Hindlimb muscle (tissue), 1 donor: ENCODE data around the gene MOB3A. TPM values are rescaled to one million over a fixed set of nuclear protein-coding genes. Genes with fewer than 3 reads are reported as not detected.

ENCODE experiments used
- DNase-seq: peaks from one replicate; pipeline ENCODE4 v3.0.0-alpha.2; 2013
- polyA plus RNA-seq: library from polyadenylated mRNA; unstranded; fragments of 120-200 nt; gene quantifications from one replicate; pipeline ENCODE4 v1.2.1, GENCODE V29; 2013; ENCODE audit not compliant: insufficient read length

Gene MOB3A
- polyA plus RNA-seq, 1 donor, result 18.3 TPM

DNA sequence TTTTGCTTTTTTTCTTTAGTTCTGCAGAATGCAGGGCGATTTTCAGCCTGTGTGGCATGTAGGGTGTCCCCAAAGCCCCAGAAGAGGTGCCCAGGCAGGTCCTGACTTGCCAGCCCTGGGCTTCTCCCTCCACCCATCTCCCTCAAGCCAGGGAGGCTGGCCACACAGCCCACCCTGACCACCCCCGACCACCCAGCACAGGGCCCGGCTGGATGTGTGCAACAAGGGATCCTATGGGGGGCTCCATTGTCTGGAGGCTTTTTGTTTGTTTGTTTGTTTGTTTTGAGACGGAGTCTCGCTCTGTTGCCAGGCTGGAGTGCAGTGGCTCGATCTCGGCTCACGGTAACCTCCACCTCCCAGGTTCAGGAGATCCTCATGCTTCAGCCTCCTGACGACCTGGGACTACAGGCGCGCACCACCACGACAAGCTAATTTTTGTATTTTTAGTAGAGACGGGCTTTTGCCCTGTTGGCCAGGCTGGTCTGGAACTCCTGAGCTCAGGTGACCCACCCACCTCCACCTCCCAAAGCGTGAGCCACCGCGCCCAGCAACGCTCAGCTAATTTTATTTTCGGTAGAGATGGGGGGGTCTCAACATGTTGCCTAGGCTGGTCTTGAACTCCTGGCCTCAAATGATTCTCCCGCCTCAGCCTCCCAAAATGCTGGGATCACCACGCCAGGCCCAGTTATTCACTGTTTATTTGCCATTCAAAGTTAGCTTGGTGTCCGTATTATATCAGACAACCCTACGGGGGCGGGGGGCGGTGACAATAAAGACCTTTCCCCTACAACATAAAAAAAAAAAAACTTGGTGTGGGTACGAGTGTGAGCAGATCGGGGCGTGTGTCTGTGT, 37.3 kb downstream of the MOB3A start:
- no peak for DNase-seq

DNA sequence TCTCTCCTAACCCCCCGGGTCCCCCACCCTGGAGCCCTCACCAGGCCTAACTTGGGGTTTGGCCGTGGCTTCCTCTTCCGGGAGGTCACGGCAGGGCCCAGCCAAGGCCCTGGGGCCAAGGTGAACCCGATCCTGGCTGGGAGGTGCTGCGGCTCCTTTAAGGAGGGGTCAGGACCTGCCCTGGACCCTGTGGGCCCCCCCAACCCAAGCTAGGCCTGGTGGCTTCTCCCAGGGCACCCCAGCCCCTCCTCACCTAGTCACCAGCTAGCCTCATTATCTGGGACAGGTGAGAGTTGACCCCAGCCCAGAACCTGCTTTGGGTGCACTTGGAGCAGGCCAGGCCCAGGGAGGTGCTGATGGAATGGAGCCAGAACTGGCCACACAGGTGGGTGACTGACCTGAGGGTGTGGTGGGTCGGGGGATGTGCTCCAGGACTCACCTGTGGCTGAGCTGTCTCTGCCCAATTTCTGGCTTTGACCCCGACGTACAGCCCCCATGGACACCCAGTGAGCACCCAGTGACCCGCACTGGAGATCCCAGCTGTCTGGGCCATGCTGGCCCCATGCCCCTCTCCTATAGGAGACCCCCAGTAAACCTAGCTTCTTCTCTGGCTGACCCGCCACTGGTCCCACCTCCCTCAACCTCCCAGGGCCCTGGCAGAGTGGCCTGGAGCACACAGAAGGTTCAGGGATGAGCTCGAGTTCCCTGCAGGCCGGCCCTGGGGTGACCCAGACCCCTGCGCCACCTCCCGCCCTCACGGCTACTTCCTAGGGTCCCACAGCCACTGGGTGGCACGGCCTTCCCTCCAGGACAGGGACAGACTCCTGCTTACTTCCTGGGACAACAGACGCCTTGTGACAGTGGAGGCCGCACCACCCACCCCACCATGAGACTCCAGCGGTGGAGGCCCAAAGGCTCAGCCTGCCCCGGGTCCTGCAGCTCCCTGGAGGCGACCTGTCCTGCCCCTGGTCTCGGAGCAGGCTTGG, 38.3 kb downstream of the MOB3A start:
- DNase-seq, result no peak

- DNase-seq, result no peak
Measured at GRCh38 chr19:2056837-2057192, 39.3 kb downstream of the MOB3A start.

GRCh38 chr19:2055931-2056836, 39.9 kb downstream of the MOB3A start:
- DNase-seq, result peak; percentile 87

DNA sequence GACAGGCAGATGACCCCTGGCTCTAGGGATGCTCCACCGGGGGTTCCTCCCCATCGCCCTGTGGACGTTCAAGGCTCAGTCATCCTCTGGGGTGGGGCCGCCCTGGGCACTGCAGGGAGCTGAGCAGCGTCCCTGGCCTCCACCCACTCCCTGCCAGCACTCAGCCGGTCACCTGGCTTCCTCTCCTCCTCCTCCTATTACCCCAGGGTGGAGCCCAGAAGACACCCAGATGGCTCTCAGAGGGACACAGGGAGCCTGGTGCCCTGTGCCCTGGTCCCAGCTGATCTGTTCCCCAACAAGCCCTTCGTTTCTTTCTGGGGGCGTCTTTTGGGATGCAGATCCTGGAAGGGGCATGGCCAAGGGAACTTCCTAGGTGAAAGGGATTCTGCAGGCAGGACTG, 41.4 kb downstream of the MOB3A start:
- no peak for DNase-seq

DNA sequence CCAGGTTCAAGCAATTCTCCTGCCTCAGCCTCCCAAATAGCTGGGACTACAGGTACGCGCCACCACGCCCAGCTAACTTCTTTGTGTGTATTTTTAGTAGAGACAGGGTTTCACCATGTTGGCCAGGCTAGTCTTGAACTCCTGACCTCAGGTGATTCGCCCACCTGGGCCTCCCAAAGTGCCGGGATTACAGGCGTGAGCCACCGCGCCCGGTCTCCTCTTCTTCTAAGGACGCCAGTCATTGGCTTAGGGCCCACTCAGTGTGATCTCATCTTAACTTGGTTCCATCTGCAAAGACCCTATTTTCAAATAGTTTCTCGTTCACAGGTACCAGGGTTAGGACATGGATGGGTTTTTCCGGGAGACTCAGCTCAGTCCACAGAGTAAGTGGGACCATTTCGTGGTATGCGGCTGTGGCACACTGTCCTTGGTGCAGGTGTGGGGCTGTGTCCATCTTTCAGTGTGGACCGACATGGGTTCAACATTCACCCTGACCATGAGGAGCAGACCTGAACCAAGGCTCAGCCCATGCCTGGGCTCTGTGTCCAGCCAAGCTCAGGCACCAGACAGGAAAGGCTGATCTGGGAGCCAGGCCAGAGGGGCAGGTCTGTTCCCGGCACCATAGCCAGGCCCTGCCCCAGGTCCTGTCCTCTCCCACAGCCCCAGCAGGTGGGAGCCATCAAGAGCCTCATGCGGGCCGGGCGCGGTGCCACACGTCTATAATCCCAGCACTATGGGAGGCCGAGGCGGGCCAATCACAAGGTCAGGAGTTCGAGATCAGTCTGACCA, 42.3 kb downstream of the MOB3A start:
- no peak for DNase-seq

DNA sequence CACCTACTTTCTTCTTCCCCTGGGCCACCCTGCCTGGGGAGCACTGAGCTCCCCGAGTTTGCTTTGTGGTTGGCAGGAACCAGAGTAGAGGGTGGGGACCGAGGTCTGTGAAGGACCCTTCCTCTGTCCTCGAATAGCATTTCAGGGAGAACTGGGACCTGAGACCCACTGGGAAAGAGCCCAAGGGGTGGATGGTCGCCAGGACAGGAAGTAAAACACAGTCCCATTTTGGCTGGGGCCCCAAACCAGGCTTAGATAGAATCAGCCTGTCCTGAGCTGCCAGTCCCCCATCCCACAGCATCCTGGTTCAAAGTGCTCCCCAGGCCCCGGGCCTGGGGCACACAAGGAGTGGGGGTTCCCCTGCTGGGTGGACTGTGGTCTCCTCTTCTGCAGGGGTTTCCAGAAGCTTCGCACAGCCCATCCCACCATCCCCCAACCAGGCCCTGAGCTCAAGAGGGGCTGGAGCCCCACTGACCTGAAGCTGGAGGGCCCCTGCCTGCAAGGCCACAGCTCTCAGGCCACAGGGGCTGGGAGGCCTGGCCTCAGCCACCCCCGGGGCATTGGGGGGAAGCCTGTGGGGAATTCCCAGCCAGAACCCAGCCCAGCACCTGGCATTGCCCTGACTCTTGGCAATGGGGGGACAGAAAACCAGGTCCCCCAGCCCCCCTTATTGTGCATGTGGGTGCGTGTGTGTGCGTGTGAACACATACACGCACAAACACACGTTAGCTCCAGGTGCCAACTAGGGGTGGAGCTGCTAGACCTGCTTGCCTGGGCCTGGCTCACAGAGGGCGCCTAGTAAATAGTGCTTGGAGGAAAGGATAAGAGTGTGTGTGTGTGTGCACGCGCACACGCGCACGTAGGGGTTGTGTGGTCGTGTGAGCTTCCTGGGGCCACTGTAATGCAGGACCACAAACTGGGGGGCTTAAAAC, 44.1 kb downstream of the MOB3A start:
- DNase-seq, result no peak

DNA sequence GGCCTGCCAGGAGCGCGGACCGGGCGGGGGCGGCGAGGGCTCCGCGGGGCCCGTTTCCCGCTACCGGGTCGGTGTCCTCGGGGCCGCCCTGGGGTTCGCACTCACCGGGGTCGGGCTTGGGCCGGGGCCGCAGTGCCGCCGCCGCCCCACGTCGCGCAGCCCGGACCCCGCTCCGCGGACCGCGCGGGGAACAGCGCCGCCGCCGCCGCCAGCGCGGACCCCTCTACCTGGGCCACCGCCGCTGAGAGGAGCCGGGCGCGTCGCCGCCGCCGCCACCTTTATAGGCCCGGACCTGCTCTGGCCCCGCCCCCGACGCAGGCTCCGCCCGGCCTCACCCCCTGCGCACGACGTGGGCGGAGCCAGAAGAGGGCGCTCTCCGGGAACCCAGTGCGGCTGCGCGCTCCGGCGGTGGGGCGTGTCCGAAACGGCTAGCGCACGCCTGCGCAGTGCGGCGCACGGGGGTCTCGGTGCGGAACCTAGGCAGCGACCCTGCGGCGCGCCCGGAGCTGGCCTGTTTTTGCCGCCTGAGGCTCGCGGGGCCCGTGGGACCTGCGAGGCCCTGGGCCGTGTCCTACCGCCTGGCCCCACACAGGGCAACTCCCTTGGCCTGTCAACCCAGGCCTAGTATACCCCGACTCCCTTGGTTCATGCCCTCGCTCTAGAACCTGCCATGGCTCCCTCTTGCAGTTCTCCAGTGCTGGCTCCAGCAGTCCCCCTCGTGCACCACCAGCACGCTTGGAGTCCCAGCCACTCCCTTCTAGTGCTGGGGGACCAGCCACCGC, 44.9 kb downstream of the MOB3A start, which contains the start of gene MKNK2:
Gene MKNK2, minus strand, starts transcription at position 254 of the 782 bp plus-strand sequence. CDS start 393 bp downstream, outside the sequence.
- DNase-seq, result peak; percentile 94

DNA sequence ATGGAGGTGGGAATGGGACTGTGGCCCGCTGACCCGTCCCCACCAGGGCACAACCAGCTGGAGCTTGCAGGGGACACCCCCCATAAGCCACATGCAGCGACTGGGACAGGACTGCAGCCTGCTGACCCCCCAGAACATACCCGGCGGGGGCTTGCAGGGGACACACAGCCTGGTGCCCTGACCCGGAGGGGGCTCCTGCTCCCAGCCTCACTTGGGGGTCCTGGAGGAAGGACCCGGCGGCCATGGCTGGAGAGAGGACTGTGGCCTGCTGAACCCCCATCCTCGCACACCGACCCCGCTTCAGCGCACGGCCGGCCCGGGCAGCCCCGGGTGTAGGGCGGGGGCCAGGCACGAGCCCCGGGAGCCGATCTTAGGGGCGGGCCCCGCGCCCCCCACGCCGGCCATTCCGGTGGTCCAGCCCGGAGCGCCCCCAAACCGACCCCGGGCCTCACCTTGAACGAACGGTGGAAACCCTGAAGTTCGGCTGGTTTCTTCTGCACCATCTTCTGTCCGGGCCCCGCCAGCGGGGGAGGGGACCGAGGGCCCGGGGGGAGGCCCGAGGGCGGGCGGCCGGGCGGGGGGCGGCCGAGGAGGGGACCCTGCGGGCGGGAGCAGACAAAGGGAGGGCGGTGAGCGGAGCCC, 45.7 kb downstream of the MOB3A start:
- no peak for DNase-seq

GRCh38 chr19:2049741-2050348, 46.3 kb downstream of the MOB3A start:
- DNase-seq, result peak; percentile 73

DNA sequence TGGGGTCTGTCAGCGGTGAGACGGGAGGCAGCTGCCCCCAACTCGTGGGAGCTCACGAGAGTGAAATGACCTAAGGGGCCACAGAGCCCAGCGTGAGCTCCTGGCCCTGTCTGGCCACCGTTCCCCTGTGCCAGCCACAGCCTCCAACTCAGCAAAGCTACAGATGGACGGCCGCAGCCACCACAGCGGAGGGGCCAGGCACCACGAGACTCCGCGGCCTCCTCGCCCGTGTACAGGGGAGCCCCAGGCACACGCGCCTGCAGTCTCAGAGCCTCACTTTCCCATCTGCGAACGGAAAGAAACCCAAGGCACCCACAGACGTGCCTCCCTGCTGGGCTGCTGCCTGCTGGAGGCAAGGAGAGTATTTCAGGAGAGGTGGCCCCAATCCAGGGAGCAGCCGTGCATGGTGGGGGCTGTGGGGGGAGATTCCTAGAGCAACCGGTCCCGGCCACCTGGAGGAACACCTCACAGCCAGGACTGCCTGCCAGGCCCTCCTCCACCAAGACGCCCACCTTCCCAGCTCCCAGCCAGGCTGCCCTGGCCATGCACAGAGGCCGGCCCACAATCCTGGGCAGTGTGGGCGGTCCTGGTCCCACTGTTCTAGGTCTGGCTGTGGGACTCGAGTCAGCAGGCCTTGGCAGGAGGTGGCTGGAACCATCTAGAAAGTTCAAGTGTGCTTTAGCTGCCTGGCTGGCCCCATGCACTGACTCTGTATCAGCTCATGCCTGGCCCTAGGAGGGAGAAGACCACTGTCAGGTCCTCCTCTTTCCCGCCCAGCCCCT, 47.0 kb downstream of the MOB3A start:
- DNase-seq, result no peak

- no peak for DNase-seq
Measured at GRCh38 chr19:2048104-2048958, 47.8 kb downstream of the MOB3A start.

GRCh38 chr19:2047449-2048103, 48.5 kb downstream of the MOB3A start:
- no peak for DNase-seq

DNA sequence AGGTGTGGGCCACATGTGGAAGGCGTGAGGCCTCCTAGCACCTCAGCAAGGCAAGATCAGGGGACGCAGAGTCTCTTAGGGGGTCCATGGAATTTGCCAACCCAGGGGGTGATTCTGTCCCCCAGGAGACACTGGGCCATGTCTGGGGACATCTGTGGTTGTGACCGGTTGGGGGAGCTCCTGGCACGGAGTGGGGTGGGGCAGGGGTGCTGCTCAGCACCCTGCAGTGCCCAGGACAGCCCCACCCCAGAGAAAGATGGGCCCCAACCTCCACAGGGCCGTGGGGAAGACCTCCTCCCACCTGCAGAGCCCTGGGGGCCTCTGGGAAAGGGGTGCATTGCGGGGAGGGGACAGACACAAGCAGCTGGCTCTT, 49.1 kb downstream of the MOB3A start:
- no peak for DNase-seq

- DNase-seq, result no peak
Measured at GRCh38 chr19:2046046-2046907, 49.8 kb downstream of the MOB3A start.
